Gastrocnemius medialis (tissue), 4 donors: Measurements from ENCODE around the gene SCN4A.
"Not testable (repeated sequence)": the region's sequence is repeated elsewhere in the genome, so short reads cannot be mapped to it uniquely, and the experiment has no call there.

Experiments used
- POLR2A ChIP-seq, 2 donors: fragments of 450-650 bp; IDR thresholded peaks; one replicate each; pipeline ENCODE4 v1.6.1; 2017; ENCODE audit warnings: antibody characterized with exemption in 2 of 2, mild to moderate bottlenecking in 2 of 2, moderate library complexity in 2 of 2
- TF ChIP-seq, protein P1 (sequence below), 5 experiments: fragments of 450-650 bp in 3 of 5; fragments of 200-600 bp in 2 of 5; sonication (generic) in 2 of 5; IDR thresholded peaks in 4 of 5; conservative IDR thresholded peaks in 1 of 5; 1 replicate in 4 of 5; 2 replicates in 1 of 5; pipeline ENCODE4 v1.5.1; 2016 to 2019; ENCODE audit warnings: antibody characterized with exemption in 5 of 5, mild to moderate bottlenecking in 3 of 5, moderate library complexity in 3 of 5

- TF ChIP-seq, protein P1, sequence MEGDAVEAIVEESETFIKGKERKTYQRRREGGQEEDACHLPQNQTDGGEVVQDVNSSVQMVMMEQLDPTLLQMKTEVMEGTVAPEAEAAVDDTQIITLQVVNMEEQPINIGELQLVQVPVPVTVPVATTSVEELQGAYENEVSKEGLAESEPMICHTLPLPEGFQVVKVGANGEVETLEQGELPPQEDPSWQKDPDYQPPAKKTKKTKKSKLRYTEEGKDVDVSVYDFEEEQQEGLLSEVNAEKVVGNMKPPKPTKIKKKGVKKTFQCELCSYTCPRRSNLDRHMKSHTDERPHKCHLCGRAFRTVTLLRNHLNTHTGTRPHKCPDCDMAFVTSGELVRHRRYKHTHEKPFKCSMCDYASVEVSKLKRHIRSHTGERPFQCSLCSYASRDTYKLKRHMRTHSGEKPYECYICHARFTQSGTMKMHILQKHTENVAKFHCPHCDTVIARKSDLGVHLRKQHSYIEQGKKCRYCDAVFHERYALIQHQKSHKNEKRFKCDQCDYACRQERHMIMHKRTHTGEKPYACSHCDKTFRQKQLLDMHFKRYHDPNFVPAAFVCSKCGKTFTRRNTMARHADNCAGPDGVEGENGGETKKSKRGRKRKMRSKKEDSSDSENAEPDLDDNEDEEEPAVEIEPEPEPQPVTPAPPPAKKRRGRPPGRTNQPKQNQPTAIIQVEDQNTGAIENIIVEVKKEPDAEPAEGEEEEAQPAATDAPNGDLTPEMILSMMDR (IDR thresholded peaks at IDR 0.05 in 4 of 5, conservative IDR thresholded peaks at IDR 0.05 in 1 of 5) = not testable (repeated sequence)
- not testable (repeated sequence) for TF ChIP-seq POLR2A (IDR thresholded peaks at IDR 0.05)
Observed at GRCh38 chr17:63915753-63916152, 57.0 kb downstream of the SCN4A start.
